ENCODE measurements around the gene SHTN1.

The SHTN1 gene

DNA sequence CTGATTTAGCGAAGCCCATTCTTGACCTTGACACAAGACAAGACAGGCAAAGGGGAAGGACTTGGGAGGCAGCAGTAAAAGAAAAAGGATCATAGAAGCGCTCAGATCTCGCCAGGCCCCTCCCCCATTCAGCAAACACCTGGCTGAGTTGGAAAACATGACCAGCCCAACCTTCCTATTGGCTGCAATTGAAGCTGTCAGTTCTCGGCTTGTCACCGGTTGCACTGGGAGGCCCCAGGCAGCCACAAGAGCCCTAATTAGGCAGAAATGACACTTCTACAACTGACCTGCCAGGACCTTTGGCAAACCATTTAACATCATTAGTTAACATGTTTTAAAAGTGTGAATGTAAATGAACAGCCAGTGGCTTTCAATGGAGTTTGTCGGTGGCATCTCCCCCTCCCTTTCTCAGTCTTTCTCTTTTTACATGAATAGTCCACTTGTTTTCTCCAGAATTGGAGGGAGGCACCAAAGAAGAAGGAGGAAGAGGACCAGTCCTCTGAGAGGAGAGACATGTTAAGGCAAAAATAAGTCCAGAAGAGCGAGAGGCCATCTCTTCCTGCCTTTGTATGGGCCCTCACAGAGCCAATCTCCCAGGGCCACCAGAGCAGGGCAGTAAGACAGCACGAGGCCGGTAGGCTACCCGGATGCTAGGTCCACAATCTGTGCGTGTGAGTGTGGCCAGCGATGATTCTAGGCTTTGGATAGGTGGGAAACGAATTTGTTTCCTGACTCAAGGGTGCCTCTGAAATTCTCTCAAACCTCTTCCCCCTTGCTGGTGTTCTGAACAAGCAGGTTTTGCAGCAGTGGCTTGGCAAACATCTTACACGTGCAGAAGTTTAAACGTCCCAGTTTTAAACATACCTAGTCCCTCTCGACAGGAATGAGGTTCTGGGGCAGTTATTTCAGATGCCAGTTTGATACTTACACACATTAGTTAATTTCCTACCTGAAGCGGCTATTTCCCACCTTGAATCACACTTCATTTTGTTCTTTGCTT, 170.7 kb downstream of the SHTN1 start:
- DNase-seq (ENCODE audit: low spot score) = no peak

DNA sequence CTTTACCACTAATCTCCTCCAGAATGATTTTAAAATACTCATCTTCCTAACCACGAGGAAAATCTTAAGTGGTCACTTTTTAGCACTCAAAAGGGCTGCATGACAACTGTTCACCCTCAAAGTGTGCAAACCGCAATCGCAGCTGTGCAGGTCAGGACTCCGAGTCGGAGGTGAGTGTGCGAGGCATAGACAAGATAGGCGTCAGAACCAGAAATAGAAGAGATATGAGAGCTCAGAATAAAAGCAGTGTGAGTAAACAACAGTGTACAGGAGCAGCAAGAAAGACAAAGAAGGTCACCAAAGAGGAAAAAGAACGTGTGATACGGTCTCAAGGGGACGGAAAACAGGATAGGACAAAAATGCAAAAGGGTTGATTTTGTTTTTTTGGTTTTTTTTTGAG, 173.2 kb downstream of the SHTN1 start:
- DNase-seq (ENCODE audit: low spot score) = no peak
